Activated naive CD8-positive, alpha-beta T cell treated with anti-CD3 and anti-CD28 coated beads, Interleukin-2, amount 50 U/mL, for 24 hours (primary cell): ENCODE results near the gene ZNF253.
"Not testable (repeated sequence)": the region's sequence is repeated elsewhere in the genome, so short reads cannot be mapped to it uniquely, and the experiment has no call there.

Source experiments
- ATAC-seq: fragments of 150-1000 bp; cut with Tn5 transposase; one replicate; pipeline ENCODE4 v1.10.0; 2021
- DNase-seq: peaks from one replicate; pipeline ENCODE4 v3.0.0; 2021
- H3K27ac Mint-ChIP-seq: one replicate; pipeline ENCODE4 v1.8.0; 2021; ENCODE audit warnings: mild to moderate bottlenecking, mixed read lengths
- H3K27me3 Mint-ChIP-seq: one replicate; pipeline ENCODE4 v1.8.0; 2021; ENCODE audit warnings: mixed read lengths
- H3K36me3 Mint-ChIP-seq: one replicate; pipeline ENCODE4 v1.8.0; 2021; ENCODE audit warnings: low read depth, mixed read lengths
- H3K4me1 Mint-ChIP-seq: one replicate; pipeline ENCODE4 v1.8.0; 2021; ENCODE audit warnings: mixed read lengths
- H3K4me3 Mint-ChIP-seq: one replicate; pipeline ENCODE4 v1.8.0; 2021; ENCODE audit warnings: mild to moderate bottlenecking, moderate library complexity, mixed read lengths
- H3K9me3 Mint-ChIP-seq: one replicate; pipeline ENCODE4 v1.8.0; 2021; ENCODE audit warnings: mixed read lengths

Gene ZNF253

DNA sequence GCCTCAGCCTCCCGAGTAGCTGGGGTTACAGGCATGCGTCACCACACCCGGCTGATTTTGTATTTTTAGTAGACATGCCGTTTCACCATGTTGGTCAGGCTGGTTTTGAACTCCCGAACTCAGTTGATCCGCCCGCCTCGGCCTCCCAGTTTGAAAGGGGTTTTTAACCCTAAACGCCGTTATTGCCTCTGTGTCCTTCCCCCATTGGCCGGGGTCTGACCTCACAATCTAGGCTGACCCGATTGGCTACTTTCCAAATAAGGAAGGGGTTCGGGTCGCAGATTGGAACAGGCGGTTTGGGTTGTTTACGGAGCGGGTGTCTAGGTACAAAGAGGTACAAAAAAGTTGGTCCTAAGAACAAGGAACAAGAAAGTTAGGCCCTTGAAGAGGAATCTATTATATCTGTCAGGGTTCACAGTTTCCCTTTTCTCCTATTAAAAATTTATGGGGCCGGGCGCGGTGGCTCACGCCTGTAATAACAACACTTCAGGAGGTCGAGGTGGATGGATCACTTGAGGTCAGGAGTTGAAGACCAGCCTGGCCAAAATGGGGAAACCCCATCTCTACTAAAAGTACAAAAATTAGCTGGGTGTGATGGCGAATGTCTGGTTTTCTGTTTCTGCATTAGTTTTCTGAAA is 1.0 kb downstream of the ZNF253 start:
- H3K36me3 Mint-ChIP-seq: peaks cover 16% of the 10 kb centered on the region
- H3K4me1 Mint-ChIP-seq: peaks cover 44% of the 10 kb centered on the region
- peak overlapping the region; percentile 94 for H3K27ac Mint-ChIP-seq
- peak overlapping the region; percentile 96 for H3K4me3 Mint-ChIP-seq
- DNase-seq (peak; percentile 54), ATAC-seq (no peak)
- no peaks in the 10 kb centered on the region for H3K27me3 Mint-ChIP-seq
- H3K9me3 Mint-ChIP-seq: no peaks in the 10 kb centered on the region

DNA sequence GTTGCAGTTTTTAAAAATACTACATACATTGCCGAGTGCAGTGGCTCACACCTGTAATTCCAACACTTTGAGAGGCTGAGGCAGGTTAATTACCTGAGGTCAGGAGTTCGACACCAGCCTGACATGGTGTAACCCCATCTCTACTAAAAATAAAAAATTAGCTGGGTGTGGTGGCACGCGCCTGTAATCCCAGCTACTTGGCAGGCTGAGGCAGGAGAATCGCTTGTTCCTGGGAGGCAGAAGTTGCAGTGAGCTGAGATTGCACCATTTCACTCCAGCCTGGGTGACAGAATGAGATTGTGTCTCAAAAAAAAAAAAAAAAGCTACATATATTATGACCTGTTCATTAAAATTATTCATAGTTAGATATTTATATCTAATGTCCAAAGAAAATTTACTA is 4.4 kb downstream of the ZNF253 start:
- not testable (repeated sequence) for ATAC-seq, H3K9me3 Mint-ChIP-seq, DNase-seq, H3K27me3 Mint-ChIP-seq, H3K27ac Mint-ChIP-seq, H3K4me3 Mint-ChIP-seq
- Mint-ChIP-seq H3K36me3 (peaks cover 39% of the 10 kb centered on the region), H3K4me1 (peaks cover 59% of the 10 kb centered on the region)

GRCh38 chr19:19871932-19872331 is 6.2 kb downstream of the ZNF253 start:
- DNase-seq (no peak), ATAC-seq (peak; percentile 59)
- Mint-ChIP-seq H3K27me3 (no peaks in the 10 kb centered on the region), H3K36me3 (peaks cover 47% of the 10 kb centered on the region), H3K27ac (no peak overlapping the region), H3K4me3 (no peak overlapping the region), H3K9me3 (no peaks in the 10 kb centered on the region), H3K4me1 (peaks cover 51% of the 10 kb centered on the region)

GRCh38 chr19:19873381-19873780 is 7.7 kb downstream of the ZNF253 start:
- H3K4me3 Mint-ChIP-seq: no peak overlapping the region
- no peak overlapping the region for H3K27ac Mint-ChIP-seq
- H3K9me3 Mint-ChIP-seq: no peaks in the 10 kb centered on the region
- ATAC-seq (no peak), DNase-seq (no peak)
- H3K27me3 Mint-ChIP-seq: no peaks in the 10 kb centered on the region
- H3K36me3 Mint-ChIP-seq: peaks cover 55% of the 10 kb centered on the region
- peaks cover 38% of the 10 kb centered on the region for H3K4me1 Mint-ChIP-seq

DNA sequence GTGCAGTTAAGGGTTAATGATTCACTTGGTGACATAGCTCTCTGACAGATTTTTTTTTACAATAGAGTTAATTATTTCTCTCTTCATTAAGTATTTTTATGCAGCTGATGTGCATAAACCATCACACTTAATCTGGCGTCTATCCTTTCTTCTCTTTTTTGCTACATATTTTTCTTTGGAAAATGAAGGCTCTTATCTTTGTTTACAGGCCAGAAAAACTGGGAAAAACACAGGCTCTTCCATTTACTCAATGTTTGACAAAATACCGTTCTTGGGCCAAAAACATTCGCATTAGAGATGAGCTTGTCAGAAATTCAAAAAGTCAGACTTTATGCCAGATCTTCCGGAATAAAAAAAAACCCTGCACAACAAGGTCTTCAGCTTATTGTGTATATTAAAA is 12.0 kb downstream of the ZNF253 start:
- peaks cover 65% of the 10 kb centered on the region for H3K36me3 Mint-ChIP-seq
- H3K9me3 Mint-ChIP-seq: peaks cover 8% of the 10 kb centered on the region
- no peak overlapping the region for H3K4me3 Mint-ChIP-seq
- DNase-seq (no peak), ATAC-seq (no peak)
- H3K27ac Mint-ChIP-seq: no peak overlapping the region
- peaks cover 9% of the 10 kb centered on the region for H3K4me1 Mint-ChIP-seq
- no peaks in the 10 kb centered on the region for H3K27me3 Mint-ChIP-seq

- Mint-ChIP-seq H3K36me3 (peaks cover 80% of the 10 kb centered on the region), H3K4me1 (no peaks in the 10 kb centered on the region), H3K27ac (no peak overlapping the region), H3K9me3 (peaks cover 25% of the 10 kb centered on the region), H3K4me3 (no peak overlapping the region), H3K27me3 (no peaks in the 10 kb centered on the region)
- DNase-seq (no peak), ATAC-seq (no peak)
Observed at GRCh38 chr19:19884583-19884982, 18.9 kb downstream of the ZNF253 start.

GRCh38 chr19:19892055-19892941 is 26.6 kb downstream of the ZNF253 start:
- peaks cover 49% of the 10 kb centered on the region for H3K9me3 Mint-ChIP-seq
- H3K27me3 Mint-ChIP-seq, H3K27ac Mint-ChIP-seq, DNase-seq, ATAC-seq, H3K4me1 Mint-ChIP-seq, H3K4me3 Mint-ChIP-seq: not testable (repeated sequence)
- peaks cover 64% of the 10 kb centered on the region for H3K36me3 Mint-ChIP-seq

DNA sequence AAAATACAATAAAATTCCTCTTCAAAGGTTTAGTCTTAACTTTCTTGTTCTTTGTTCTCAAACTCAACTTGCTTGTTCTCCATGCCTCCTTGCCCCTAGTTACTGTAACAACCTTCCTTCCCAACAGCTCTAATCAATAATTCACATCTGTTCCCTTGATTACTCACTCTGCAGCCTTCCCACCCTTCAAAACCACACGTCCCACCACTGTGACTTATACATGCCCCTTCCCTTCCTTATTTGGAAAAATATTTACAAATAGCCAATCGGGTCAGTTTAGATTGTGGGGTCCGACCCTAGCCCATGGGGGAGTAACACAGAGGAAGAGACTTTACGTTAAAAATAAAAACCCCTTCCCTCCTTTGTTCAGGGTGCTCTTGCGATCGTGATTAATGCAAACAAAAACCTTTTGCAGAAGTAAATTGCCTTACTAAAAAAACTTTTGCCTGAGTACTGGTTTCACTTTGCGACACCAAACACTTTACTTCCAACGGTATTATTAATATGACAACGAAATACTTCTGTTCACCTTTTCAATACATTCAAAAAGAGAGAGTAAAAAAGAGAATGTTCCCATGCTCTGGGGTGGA is 34.6 kb downstream of the ZNF253 start:
- Mint-ChIP-seq H3K4me3 (peak overlapping the region; percentile 90), H3K36me3 (peaks cover 48% of the 10 kb centered on the region), H3K9me3 (peaks cover 45% of the 10 kb centered on the region), H3K27me3 (no peaks in the 10 kb centered on the region), H3K4me1 (peaks cover 28% of the 10 kb centered on the region), H3K27ac (peak overlapping the region; percentile 91)
- DNase-seq: peak; percentile 18
- ATAC-seq: peak; percentile 42

GRCh38 chr19:19900729-19901444 is 35.2 kb downstream of the ZNF253 start, which contains the start of gene ZNF93:
ZNF93 (plus strand) TSS chr19:19900946; CDS start chr19:19901089, 143 bp downstream.
- Mint-ChIP-seq H3K27ac (peak within 1 kb of the TSS; percentile 91), H3K27me3 (no peaks in the 10 kb centered on the region), H3K4me3 (peak within 1 kb of the TSS; percentile 90), H3K4me1 (peaks cover 28% of the 10 kb centered on the region), H3K36me3 (peaks cover 47% of the 10 kb centered on the region), H3K9me3 (peaks cover 39% of the 10 kb centered on the region)
- ATAC-seq: peak; percentile 94
- DNase-seq: peak; percentile 87

GRCh38 chr19:19907551-19907950 is 41.9 kb downstream of the ZNF253 start:
- H3K27me3 Mint-ChIP-seq, DNase-seq, H3K9me3 Mint-ChIP-seq, ATAC-seq, H3K27ac Mint-ChIP-seq, H3K4me3 Mint-ChIP-seq: not testable (repeated sequence)
- Mint-ChIP-seq H3K36me3 (peaks cover 48% of the 10 kb centered on the region), H3K4me1 (peaks cover 20% of the 10 kb centered on the region)

DNA sequence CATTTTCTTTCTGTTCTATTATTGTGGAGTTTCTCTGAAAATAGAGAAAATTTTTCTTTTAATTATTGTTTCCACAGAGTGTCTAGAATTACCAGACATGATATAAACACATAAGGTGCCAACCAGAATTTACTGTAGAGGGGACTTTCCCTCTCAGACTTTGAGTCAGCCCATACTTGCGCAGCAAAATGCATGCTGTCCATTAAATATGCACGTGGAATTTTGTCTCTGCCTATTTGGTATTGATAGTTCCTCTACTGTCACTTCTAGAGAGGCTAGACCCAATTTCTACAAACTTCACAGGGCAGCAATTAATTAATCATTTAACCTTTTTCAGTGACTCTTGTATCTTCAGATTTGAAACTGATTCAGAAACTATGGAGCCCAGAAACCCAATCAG is 44.0 kb downstream of the ZNF253 start:
- ATAC-seq (no peak), DNase-seq (no peak)
- peaks cover 46% of the 10 kb centered on the region for H3K36me3 Mint-ChIP-seq
- H3K4me1 Mint-ChIP-seq: peaks cover 15% of the 10 kb centered on the region
- H3K4me3 Mint-ChIP-seq: no peak overlapping the region
- no peaks in the 10 kb centered on the region for H3K27me3 Mint-ChIP-seq
- peaks cover 4% of the 10 kb centered on the region for H3K9me3 Mint-ChIP-seq
- no peak overlapping the region for H3K27ac Mint-ChIP-seq

- no peaks in the 10 kb centered on the region for H3K27me3 Mint-ChIP-seq
- ATAC-seq: no peak
- peaks cover 44% of the 10 kb centered on the region for H3K36me3 Mint-ChIP-seq
- H3K4me3 Mint-ChIP-seq: no peak overlapping the region
- H3K27ac Mint-ChIP-seq: no peak overlapping the region
- DNase-seq: no peak
- H3K4me1 Mint-ChIP-seq: peaks cover 9% of the 10 kb centered on the region
- peaks cover 4% of the 10 kb centered on the region for H3K9me3 Mint-ChIP-seq
Observed at GRCh38 chr19:19911150-19911549, 45.5 kb downstream of the ZNF253 start.

- Mint-ChIP-seq H3K4me1 (no peaks in the 10 kb centered on the region), H3K27ac (no peak overlapping the region), H3K9me3 (peaks cover 4% of the 10 kb centered on the region), H3K36me3 (peaks cover 55% of the 10 kb centered on the region), H3K27me3 (no peaks in the 10 kb centered on the region), H3K4me3 (no peak overlapping the region)
- ATAC-seq: no peak
- no peak for DNase-seq
Observed at GRCh38 chr19:19914596-19914995, 48.9 kb downstream of the ZNF253 start.

GRCh38 chr19:19930417-19930816 is 64.7 kb downstream of the ZNF253 start:
- not testable (repeated sequence) for H3K4me1 Mint-ChIP-seq, H3K4me3 Mint-ChIP-seq, ATAC-seq, H3K27ac Mint-ChIP-seq, H3K27me3 Mint-ChIP-seq
- peak; percentile 32 for DNase-seq
- H3K9me3 Mint-ChIP-seq: peaks cover 45% of the 10 kb centered on the region
- peaks cover 75% of the 10 kb centered on the region for H3K36me3 Mint-ChIP-seq
